GM21447 (cell line): ENCODE data around the gene CSTF1.
A peak's percentile ranks its signal among the peaks of the same experiment; 100 is the strongest.
"Not testable (repeated sequence)": the region's sequence is repeated elsewhere in the genome, so short reads cannot be mapped to it uniquely, and the experiment has no call there.

Source experiments
- ATAC-seq: cut with Tn5 transposase; IDR thresholded peaks from one replicate; pipeline ENCODE4 v1.9.1; 2021; ENCODE audit not compliant: unreplicated experiment

Gene CSTF1

GRCh38 chr20:56403465-56403864, 11.0 kb downstream of the CSTF1 start:
- ATAC-seq = no peak

GRCh38 chr20:56405356-56405755, 12.9 kb downstream of the CSTF1 start:
- not testable (repeated sequence) for ATAC-seq

DNA sequence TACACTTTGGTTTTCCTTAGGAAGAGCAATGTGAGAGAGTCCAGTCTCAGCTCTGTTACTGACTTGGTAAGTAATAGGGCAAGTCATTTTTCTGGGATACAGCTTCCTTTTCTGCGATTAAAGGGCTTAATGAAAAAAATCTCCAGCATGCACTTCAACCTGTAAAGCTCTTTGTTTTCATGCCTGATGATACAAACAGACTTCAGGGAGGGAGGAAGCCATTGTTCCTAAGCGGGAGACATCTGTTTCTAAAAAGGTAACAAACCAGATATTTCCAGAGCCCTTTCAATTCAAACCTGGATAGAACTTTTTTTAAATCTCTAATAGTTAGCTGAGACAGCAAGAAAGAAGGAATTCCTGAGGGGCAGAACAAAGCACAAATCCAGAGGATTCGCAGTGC, 14.5 kb downstream of the CSTF1 start:
- ATAC-seq = no peak

GRCh38 chr20:56409521-56409920, 17.1 kb downstream of the CSTF1 start:
- ATAC-seq = no peak

GRCh38 chr20:56409956-56410355, 17.5 kb downstream of the CSTF1 start:
- ATAC-seq = no peak

DNA sequence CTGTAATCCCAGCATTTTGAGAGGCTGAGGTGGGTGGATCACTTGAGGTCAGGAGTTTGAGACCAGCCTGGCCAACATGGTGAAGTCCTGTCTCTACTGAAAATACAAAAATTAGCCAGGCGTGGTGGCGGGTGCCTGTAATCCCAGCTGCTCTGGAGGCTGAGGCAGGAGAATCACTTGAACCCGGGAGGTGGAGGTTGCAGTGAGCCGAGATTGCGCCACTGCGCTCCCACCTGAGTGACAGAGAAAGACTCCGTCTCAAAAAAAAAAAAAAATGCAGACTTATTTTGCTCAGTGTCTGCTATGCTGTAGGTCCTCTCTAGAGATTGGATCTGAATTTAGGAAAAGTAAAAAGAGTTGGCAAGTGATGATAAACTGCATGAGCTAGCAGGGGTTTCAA, 18.8 kb downstream of the CSTF1 start:
- ATAC-seq = not testable (repeated sequence)

- ATAC-seq = peak; percentile 73
These were observed 19.5 kb downstream of the CSTF1 start, which contains the start of gene CASS4 for GRCh38 chr20:56411759-56412472. TSS of gene CASS4 (plus strand) at chr20:56412260. CDS start at chr20:56412459, 199 bp downstream.

- no peak for ATAC-seq
These were observed 20.0 kb downstream of the CSTF1 start for GRCh38 chr20:56412473-56412790.

DNA sequence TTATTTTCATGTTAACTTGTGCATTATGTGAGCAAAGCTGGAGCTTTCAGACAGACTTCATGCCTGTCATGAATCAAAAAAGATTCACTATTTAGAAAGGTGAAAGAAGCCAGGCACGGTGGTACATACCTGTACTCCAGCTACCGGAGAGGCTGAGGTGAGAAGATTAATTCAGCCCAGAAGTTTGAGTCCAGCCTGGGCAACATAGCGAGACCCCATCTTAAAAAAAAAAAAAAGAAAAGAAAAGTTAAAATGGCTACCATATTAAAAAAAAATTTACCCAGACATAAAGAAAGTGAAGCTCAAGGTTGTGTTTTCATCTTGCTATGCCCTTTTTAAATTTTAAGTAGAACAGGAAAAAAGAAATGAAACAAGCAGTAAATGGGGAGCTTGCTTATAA, 20.5 kb downstream of the CSTF1 start:
- no peak for ATAC-seq

- ATAC-seq = no peak
These were observed 22.7 kb downstream of the CSTF1 start for GRCh38 chr20:56414842-56415765.

DNA sequence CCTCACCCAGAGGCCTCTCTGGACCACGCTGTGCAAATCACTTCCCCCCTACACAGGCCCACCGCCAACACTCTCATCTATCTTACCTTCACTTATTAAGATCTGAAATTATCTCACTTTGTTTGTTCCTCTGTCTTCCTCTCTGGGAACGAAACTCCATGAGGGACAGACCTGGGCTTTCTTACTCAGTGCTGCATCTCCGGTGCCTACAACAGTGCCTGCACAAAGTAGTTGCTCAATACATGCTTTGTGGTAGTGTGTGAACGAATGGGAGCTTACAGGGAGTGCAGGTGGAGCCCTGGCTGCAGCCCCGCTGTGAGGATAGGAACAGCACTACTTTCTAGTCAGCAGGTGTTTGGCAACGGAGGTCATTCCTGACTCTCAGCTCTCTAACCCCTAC, 25.0 kb downstream of the CSTF1 start:
- no peak for ATAC-seq

GRCh38 chr20:56417911-56418310, 25.5 kb downstream of the CSTF1 start:
- ATAC-seq = no peak

- ATAC-seq = no peak
These were observed 26.0 kb downstream of the CSTF1 start for GRCh38 chr20:56418385-56418861.

DNA sequence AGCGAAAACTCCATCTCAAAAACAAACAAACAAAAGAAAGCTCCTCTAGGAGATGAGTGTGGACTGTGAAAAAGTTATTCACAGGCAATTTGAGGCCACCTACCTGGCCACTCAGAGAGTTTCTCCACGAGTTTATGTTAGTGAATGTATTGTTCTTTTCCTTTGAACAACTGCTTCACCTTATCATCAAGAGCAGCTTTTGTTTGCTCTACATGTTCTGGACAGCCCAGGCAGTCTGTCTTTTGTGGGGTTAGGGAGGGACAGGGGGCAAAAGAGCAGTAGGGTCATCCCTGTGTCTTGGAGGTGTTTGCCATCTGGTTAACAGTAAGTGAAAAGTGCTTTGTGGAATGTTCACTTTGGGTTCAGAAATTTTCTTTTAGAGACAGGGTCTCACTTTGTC, 27.6 kb downstream of the CSTF1 start:
- no peak for ATAC-seq

DNA sequence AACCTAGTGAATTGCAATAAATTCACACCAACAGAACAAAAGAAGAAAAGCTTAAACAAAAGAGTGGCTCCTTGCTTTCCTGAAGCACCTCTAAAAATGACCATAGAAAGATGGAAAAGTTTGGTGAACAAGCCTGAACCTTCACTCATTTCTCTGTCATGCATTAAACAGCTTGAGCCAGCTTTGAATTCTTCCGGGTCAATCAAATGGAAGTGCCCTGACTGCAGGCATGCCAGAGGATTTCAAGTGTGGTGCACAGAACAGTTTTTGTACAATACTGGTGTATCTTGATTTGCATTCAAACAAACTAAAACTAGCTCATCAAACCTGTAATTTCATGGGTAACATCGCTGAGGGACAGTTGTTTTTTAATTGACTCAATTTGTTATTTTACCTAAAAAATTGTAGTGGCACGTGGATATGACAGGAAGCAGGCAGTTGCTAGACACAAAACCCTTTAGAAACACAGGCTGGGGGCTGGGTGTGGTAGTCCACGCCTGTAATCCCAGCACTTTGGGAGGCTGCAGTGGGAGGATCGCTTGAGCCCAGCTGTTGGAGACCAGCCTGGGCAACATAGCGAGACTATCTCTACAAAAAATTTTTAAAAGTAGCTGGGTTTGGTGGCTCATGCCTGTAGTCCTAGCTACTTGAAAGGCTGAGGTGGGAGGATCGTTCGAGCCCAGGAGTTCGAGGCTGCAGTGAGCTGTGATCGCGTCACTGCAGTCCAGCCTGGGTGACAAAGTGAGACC, 28.7 kb downstream of the CSTF1 start:
- no peak for ATAC-seq

- ATAC-seq = no peak
These were observed 29.8 kb downstream of the CSTF1 start for GRCh38 chr20:56422076-56422823.

GRCh38 chr20:56422824-56423189, 30.4 kb downstream of the CSTF1 start:
- no peak for ATAC-seq

- no peak for ATAC-seq
These were observed 30.8 kb downstream of the CSTF1 start for GRCh38 chr20:56423211-56423610.

- ATAC-seq = no peak
These were observed 31.4 kb downstream of the CSTF1 start for GRCh38 chr20:56423886-56424285.

- no peak for ATAC-seq
These were observed 32.5 kb downstream of the CSTF1 start for GRCh38 chr20:56424931-56425330.

- no peak for ATAC-seq
These were observed 33.6 kb downstream of the CSTF1 start for GRCh38 chr20:56426026-56426425.
